ENCODE measurements around the gene HIBADH. TPM values are rescaled to one million over a fixed set of nuclear protein-coding genes. Genes with fewer than 3 reads are reported as not detected.
"Not testable (repeated sequence)": the region's sequence is repeated elsewhere in the genome, so short reads cannot be mapped to it uniquely, and the experiment has no call there.

HIBADH gene
- total RNA-seq, 2 experiments from 2014 or later: 13.1 to 13.3 TPM

- H3K9me3 Mint-ChIP-seq: no peaks in the 10 kb centered on the region
- ChIA-PET CTCF (interaction anchor here (0.6 to 1.5 kb wide), 3 partner anchors 84 to 200 kb away, joined by 3 to 4 read pairs (median 3); no protein-coding TSS in a partner anchor), POLR2A (no interaction called here)
Observed at GRCh38 chr7:27690649-27691048, 28.0 kb upstream of the HIBADH start.

GRCh38 chr7:27689591-27690164 lies 27.0 kb upstream of the HIBADH start:
- no peaks in the 10 kb centered on the region for H3K4me1 Mint-ChIP-seq
- ChIA-PET CTCF (interaction anchor here (1.0 kb wide), 1 partner anchor 85 kb away, joined by 3 read pairs; no protein-coding TSS in a partner anchor), POLR2A (no interaction called here)
- H3K27ac Mint-ChIP-seq: no peak overlapping the region
- DNase-seq: peak; percentile 19
- no peaks in the 10 kb centered on the region for H3K36me3 Mint-ChIP-seq (ENCODE audit: low read depth)
- H3K27me3 Mint-ChIP-seq: peaks cover 13% of the 10 kb centered on the region
- no peak overlapping the region for H3K4me3 Mint-ChIP-seq
- no peaks in the 10 kb centered on the region for H3K9me3 Mint-ChIP-seq

More at GRCh38 chr7:27690649-27691048, 28.0 kb upstream of the HIBADH start:
- peaks cover 13% of the 10 kb centered on the region for H3K27me3 Mint-ChIP-seq
- DNase-seq: no peak
- no peaks in the 10 kb centered on the region for H3K4me1 Mint-ChIP-seq
- H3K36me3 Mint-ChIP-seq (ENCODE audit: low read depth): no peaks in the 10 kb centered on the region
- no peak overlapping the region for H3K4me3 Mint-ChIP-seq
- no peak overlapping the region for H3K27ac Mint-ChIP-seq

GRCh38 chr7:27689150-27689549 lies 26.5 kb upstream of the HIBADH start:
- ChIA-PET POLR2A (no interaction called here), CTCF (interaction anchor here (1.0 kb wide), 1 partner anchor 85 kb away, joined by 3 read pairs; no protein-coding TSS in a partner anchor)
- no peaks in the 10 kb centered on the region for H3K4me1 Mint-ChIP-seq
- no peaks in the 10 kb centered on the region for H3K36me3 Mint-ChIP-seq (ENCODE audit: low read depth)
- no peaks in the 10 kb centered on the region for H3K9me3 Mint-ChIP-seq
- no peak for DNase-seq
- H3K27me3 Mint-ChIP-seq: peaks cover 13% of the 10 kb centered on the region
- H3K27ac Mint-ChIP-seq: no peak overlapping the region
- no peak overlapping the region for H3K4me3 Mint-ChIP-seq

DNA sequence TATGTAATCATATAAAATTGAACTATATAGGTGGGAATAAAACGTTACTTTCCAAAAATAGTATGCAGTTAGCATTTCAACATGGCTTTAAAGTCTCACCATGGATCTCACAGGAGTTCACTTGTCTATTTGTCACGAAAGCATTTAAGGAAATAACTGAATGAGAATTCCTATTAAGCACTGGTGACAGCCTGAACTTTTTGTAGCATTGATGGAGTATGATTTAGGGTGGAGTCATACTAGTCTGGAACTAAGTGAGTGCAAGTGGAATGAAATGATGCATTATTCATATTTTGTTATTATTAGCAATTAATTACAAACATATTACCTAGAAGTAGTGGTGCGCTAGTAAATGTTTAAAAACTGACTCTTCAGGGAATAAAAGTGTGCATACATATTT lies 26.0 kb upstream of the HIBADH start:
- H3K4me3 Mint-ChIP-seq: no peak overlapping the region
- ChIA-PET POLR2A (no interaction called here), CTCF (no interaction called here)
- no peaks in the 10 kb centered on the region for H3K4me1 Mint-ChIP-seq
- H3K27me3 Mint-ChIP-seq: peaks cover 13% of the 10 kb centered on the region
- no peaks in the 10 kb centered on the region for H3K9me3 Mint-ChIP-seq
- no peak overlapping the region for H3K27ac Mint-ChIP-seq
- H3K36me3 Mint-ChIP-seq (ENCODE audit: low read depth): no peaks in the 10 kb centered on the region
- DNase-seq: no peak

DNA sequence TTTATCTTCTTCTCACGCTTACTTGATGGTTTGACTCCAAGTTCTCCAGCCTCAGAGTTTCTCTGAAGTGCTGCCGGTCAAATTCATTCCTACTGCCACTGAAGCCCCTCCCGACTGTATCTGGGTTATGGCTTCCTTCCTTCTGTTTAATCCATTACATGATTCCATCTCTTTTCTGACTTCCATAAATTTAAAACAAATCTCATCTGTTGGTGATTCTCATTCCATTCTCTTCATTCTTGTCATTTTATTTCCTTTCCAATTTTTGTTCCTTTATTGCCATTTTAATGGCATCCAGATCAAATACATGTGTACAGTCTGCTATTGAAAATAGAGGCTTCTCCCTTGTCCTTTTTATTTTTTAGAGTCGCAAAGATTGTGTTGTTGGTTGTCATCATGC lies 25.4 kb upstream of the HIBADH start:
- no peak overlapping the region for H3K4me3 Mint-ChIP-seq
- H3K9me3 Mint-ChIP-seq: no peaks in the 10 kb centered on the region
- DNase-seq: no peak
- H3K36me3 Mint-ChIP-seq (ENCODE audit: low read depth): no peaks in the 10 kb centered on the region
- no peaks in the 10 kb centered on the region for H3K4me1 Mint-ChIP-seq
- H3K27ac Mint-ChIP-seq: no peak overlapping the region
- CTCF ChIA-PET: no interaction called here
- H3K27me3 Mint-ChIP-seq: peaks cover 13% of the 10 kb centered on the region
- POLR2A ChIA-PET: no interaction called here

GRCh38 chr7:27686315-27686714 lies 23.6 kb upstream of the HIBADH start:
- Mint-ChIP-seq H3K9me3 (no peaks in the 10 kb centered on the region), H3K4me1 (no peaks in the 10 kb centered on the region), H3K27me3 (peaks cover 13% of the 10 kb centered on the region), H3K4me3 (no peak overlapping the region), H3K36me3 (ENCODE audit: low read depth) (no peaks in the 10 kb centered on the region), H3K27ac (no peak overlapping the region)
- ChIA-PET CTCF (interaction anchor here (0.9 to 1.0 kb wide), 2 partner anchors 17 to 23 kb away, joined by 3 read pairs; partner anchors contain the start of gene HIBADH), POLR2A (interaction anchor here (0.8 kb wide), 1 partner anchor 38 kb away, joined by 3 read pairs; no protein-coding TSS in a partner anchor)
- DNase-seq: no peak

DNA sequence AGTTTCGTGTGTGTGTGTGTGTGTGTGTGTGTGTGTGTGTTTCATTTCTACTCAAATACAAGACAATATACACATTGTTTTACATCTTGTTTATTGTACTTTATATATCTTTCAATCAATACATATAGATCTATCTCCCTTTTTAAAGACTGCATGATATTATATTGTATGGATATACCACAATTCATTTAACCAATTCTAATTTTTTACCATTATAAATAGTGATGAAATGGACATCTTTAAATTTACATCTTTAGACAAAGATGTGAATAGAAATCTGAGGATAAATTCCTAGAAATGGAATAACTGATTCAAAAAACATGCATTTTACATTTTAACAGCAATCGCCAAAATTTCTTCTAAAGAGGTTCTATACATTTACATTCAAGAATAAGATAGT lies 23.2 kb upstream of the HIBADH start:
- H3K36me3 Mint-ChIP-seq (ENCODE audit: low read depth): no peaks in the 10 kb centered on the region
- H3K27ac Mint-ChIP-seq: no peak overlapping the region
- H3K4me3 Mint-ChIP-seq: no peak overlapping the region
- POLR2A ChIA-PET: interaction anchor here (0.8 kb wide), 1 partner anchor 38 kb away, joined by 3 read pairs; no protein-coding TSS in a partner anchor
- CTCF ChIA-PET: interaction anchor here (1.0 kb wide), 1 partner anchor 23 kb away, joined by 3 read pairs; the partner anchor contains the start of gene HIBADH
- peaks cover 13% of the 10 kb centered on the region for H3K27me3 Mint-ChIP-seq
- no peaks in the 10 kb centered on the region for H3K9me3 Mint-ChIP-seq
- no peak for DNase-seq
- no peaks in the 10 kb centered on the region for H3K4me1 Mint-ChIP-seq

- DNase-seq: no peak
- ChIA-PET CTCF (no interaction called here), POLR2A (no interaction called here)
- peaks cover 12% of the 10 kb centered on the region for H3K27me3 Mint-ChIP-seq
- no peaks in the 10 kb centered on the region for H3K9me3 Mint-ChIP-seq
- no peak overlapping the region for H3K27ac Mint-ChIP-seq
- no peak overlapping the region for H3K4me3 Mint-ChIP-seq
- no peaks in the 10 kb centered on the region for H3K36me3 Mint-ChIP-seq (ENCODE audit: low read depth)
- H3K4me1 Mint-ChIP-seq: no peaks in the 10 kb centered on the region
Observed at GRCh38 chr7:27685209-27685608, 22.5 kb upstream of the HIBADH start.

GRCh38 chr7:27684491-27684890 lies 21.8 kb upstream of the HIBADH start:
- ChIA-PET CTCF (no interaction called here), POLR2A (no interaction called here)
- Mint-ChIP-seq H3K4me3 (no peak overlapping the region), H3K36me3 (ENCODE audit: low read depth) (no peaks in the 10 kb centered on the region), H3K4me1 (no peaks in the 10 kb centered on the region), H3K27ac (no peak overlapping the region), H3K9me3 (no peaks in the 10 kb centered on the region), H3K27me3 (peaks cover 11% of the 10 kb centered on the region)
- no peak for DNase-seq

DNA sequence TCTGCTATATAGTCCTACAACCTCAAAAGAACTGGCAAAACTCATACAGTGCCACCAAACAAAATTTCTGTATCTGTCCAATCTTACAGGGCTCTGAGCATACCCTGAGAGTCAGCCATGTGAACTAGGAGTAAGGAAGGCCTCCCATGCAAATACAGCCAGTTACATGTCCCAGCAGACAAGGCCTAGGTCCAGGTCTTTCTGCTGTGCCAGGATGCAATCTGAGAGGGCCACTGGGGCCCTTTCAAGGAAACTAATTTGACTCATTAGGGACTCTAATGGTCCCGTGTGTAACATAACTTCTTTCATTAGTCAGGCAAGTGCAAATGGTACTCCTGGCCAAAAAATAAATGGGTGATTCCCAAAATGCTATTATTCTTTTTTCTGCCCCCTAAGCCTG lies 17.9 kb upstream of the HIBADH start:
- H3K27me3 Mint-ChIP-seq: no peaks in the 10 kb centered on the region
- no peaks in the 10 kb centered on the region for H3K4me1 Mint-ChIP-seq
- CTCF ChIA-PET: no interaction called here
- no peak overlapping the region for H3K27ac Mint-ChIP-seq
- no peaks in the 10 kb centered on the region for H3K9me3 Mint-ChIP-seq
- H3K36me3 Mint-ChIP-seq (ENCODE audit: low read depth): no peaks in the 10 kb centered on the region
- POLR2A ChIA-PET: no interaction called here
- H3K4me3 Mint-ChIP-seq: no peak overlapping the region
- DNase-seq: no peak

GRCh38 chr7:27678617-27679260 lies 16.1 kb upstream of the HIBADH start:
- Mint-ChIP-seq H3K4me1 (no peaks in the 10 kb centered on the region), H3K27me3 (no peaks in the 10 kb centered on the region), H3K27ac (no peak overlapping the region), H3K36me3 (ENCODE audit: low read depth) (no peaks in the 10 kb centered on the region), H3K4me3 (no peak overlapping the region), H3K9me3 (no peaks in the 10 kb centered on the region)
- POLR2A ChIA-PET: no interaction called here
- CTCF ChIA-PET: no interaction called here
- DNase-seq: no peak

DNA sequence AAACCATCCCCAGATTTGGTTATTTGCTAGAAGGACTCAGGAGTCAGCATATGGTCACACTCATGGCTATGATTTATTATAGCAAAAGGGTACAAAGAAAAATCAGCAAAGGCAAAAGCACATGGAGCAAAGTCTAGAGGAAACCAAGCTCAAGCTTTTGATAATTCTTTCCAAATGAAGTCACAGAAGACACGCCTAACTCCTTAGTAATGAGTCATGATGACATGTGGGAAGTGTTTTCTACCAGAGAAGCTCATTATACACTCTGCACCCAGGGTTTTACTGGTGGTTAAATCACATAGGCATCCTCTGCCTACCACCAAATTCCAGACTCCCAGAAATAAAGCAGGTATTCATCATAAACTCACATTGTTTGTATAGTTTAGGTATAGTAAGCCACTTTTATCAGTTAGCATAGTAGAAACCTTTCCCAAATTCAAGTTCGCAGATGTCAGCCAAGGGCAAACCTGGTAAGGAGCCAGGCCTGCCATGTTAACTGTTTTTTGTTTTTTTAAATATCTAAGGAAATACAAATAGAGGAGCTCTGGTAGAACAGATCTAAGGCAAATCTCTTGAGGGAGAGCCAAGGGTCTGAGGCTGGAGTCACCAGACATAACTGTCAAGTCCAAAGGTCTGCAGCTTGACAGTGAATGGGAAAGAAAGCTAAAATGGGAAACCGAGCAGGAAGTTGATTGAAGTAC lies 15.4 kb upstream of the HIBADH start:
- Mint-ChIP-seq H3K27me3 (no peaks in the 10 kb centered on the region), H3K4me3 (no peak overlapping the region), H3K4me1 (no peaks in the 10 kb centered on the region), H3K9me3 (no peaks in the 10 kb centered on the region), H3K36me3 (ENCODE audit: low read depth) (no peaks in the 10 kb centered on the region), H3K27ac (no peak overlapping the region)
- DNase-seq: no peak
- ChIA-PET POLR2A (no interaction called here), CTCF (no interaction called here)

DNA sequence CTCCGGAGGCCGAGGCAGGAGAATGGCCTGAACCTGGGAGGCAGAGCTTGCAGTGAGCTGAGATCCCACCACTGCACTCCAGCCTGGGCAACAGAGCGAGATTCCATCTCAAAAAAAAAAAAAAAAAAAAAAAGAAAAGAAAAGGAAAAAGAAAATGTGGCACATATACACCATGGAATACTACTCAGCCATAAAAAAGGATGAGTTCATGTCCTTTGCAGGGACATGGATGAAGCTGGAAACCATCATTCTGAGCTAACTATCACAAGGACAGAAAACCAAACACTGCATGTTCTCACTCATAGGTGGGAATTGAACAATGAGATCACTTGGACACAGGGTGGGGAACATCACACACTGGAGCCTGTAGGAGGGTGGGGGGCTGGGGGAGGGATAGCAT lies 11.4 kb upstream of the HIBADH start:
- H3K4me3 Mint-ChIP-seq; H3K4me1 Mint-ChIP-seq; H3K27ac Mint-ChIP-seq; POLR2A ChIA-PET; H3K36me3 Mint-ChIP-seq (ENCODE audit: low read depth); H3K9me3 Mint-ChIP-seq; DNase-seq; H3K27me3 Mint-ChIP-seq: not testable (repeated sequence)
- CTCF ChIA-PET: interaction anchor here (1.1 kb wide), 1 partner anchor 11 kb away, joined by 3 read pairs; the partner anchor contains the start of gene HIBADH
